ENCODE measurements around the gene ALK.

Gene ALK

DNA sequence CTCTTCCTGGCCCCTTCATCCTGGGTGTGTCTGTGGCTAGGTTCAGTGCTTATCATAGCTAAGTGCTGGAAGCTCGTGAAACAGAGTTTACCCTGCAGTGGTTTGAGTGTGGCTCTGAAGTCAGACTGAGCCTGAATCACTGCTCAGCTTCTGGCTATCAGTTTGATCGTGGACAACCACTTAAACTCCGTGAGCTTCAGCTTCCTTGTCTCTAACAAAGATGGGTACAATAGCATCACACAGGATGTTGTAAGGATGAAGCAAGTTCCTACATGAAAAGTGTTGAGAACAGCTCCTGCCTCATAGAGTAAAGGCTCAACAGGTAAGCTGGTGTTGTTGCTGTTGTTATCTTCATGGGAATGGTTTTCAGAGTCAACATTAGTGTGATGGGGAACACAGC lies 595.8 kb downstream of the ALK start:
- no peak for DNase-seq (ENCODE audit: low read depth, low spot score)

DNA sequence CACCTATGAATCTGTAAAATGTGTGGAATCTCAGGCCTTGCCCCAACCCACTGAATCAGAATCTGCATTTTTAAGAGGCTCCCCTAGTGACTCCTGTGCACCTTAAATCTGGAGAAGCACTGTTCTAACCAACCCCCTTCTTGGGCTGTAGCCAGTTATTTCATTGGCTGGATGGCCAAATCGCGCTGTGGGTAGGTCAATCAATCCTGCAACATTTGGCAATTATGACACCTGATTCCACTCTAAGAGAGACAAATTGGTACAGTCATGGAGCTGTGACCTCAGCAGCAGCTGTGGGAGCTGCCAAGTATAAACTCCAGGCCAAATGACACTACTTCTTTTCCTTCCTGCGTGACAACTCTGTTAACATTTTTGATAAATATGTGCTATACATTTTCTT lies 597.4 kb downstream of the ALK start:
- peak; percentile 44 for DNase-seq (ENCODE audit: low read depth, low spot score)

DNA sequence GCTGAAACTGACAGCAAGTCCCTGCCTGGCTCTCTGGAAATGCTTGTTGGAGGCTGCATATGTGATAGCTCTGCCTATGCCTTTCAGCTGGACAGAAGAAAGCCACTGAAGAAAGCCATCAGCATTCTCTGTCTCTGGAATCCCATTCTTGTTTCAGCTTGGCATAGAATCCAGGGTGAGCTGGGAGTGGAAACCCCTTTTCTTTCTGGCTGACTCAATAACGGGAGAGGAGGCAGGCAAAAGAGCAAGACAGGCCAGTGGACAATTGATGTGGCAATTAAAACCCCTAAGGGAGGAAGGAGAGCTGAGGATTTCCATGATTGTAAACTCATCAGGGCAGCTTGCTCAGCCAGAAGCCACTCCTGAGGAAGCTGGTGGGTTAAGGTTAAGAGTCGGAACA lies 598.1 kb downstream of the ALK start:
- peak; percentile 30 for DNase-seq (ENCODE audit: low read depth, low spot score)

DNA sequence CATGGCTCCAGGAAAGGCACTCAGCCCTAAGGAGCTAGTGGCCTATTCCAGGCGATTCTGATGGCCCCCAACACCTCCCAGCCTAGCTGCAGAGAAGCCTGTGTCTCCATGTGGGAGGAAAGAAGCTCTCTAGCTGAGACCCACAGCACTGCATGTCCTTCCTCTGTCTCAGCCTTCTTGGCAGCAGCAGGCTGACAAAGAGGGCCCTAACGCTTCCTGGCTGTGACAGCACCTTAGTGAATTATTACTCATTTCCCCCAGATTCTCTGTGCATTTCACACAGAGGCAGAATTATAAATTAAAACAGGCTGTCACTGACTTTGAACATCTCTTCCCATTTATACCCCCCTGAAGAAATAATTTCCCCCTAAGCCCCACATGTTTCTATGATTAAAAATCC lies 599.4 kb downstream of the ALK start:
- peak; percentile 38 for DNase-seq (ENCODE audit: low read depth, low spot score)

DNA sequence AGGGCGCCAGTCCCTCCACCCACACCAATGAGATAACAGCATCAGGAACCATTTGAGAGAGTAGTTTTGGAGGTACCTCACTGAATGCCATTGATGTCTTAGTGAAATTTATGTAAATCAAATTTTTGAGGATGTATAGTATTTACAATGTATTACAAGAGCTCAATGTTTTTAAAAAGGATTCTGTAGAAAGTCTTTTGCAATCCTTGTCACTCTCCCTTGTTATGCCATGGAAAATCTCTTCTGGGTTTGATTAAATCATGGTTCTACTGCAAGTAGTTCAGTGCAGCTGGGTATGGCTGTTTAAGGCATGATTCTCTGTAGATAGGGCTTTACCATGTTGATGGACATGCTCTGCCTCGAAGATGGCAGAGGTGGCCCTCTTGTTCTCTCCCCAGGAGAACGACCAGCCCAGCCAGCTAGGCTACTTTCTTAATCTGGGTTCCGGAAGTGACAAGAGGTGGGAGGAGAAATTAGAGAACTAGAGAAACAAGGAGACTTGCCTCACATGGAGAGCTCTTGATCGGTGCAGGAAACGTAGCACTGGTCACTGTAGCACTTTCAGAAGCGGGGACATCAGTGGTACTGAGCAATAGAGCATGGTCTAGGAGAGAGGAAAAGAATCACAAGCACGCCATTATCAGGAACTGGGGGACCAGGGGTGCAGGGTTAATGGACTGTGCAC lies 603.4 kb downstream of the ALK start:
- DNase-seq (ENCODE audit: low read depth, low spot score): no peak

DNA sequence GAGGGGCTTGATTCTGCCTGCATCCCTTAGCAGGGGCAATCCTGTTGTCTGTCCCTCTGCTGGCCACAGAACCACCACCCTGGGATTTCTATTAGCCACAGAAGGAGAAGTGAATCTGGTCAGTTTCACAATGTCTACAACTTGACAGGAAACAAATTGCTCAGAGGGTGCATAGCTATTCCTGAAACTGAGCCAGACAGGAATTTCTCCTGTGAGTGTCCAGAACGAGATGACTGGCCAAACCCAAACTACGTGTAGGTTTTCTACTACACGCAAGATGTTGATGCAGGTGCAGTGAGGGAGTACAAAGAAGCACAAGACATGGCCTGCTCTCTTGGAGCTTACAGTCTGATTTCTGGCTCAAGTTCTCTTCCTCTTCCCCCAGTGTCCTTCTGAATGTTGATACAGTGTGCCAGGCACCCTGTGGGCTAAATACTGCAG lies 604.3 kb downstream of the ALK start:
- DNase-seq (ENCODE audit: low read depth, low spot score): peak; percentile 82

DNA sequence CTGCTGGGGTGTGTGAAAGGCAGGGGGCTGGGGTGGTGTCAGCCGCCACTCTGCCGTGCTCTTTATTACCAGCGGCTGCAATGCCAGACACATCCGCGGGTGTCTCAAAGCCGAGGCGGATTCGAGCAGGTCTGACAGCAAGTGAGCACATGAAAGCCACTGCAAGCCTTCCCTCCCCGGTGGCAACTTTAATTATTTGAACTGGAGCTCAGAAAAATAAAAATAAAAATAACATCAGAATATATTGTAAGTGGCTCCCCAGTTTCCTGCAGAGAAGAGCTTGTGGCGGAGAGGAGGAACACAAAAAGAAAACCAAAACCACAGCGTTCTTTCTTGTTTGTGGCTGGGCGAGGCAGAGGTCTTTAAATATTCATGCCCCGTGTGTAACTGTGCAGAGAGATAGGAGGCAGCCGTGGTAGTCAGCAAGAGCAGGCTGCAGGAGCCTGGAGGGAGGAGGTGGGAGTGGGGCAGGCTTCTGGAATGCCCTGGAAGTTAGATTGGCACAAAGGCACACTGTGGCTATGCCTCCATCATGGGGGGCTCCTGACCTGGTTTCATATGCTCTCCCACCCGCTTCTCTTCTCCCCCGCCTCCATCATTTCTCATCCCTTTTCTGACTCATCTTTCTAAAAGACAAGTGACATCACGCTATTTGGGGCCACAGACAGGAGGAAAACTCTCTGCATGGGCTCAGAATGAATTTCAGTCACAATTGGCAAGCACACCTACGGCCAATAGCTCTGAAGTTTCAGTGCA lies 606.4 kb downstream of the ALK start:
- DNase-seq (ENCODE audit: low read depth, low spot score): peak; percentile 89

DNA sequence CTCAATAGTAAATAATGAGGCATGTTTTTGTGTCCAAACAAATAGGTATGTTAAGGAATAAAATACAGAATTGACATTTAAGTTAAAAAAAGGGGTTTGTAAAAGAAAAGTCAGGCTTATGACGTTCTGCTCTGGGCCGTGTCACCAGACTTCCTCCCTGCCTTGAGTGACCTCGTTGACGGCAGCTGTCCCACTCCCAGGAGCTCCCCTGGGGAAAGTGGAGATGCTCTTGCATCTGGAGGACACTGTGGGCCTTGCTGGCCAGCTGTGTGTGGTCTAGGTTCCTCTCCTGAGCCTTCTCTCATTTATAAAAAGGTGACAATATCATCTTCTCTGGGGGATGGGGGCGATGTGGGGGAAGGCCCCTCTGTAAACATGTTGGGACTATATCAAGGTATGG lies 609.9 kb downstream of the ALK start:
- no peak for DNase-seq (ENCODE audit: low read depth, low spot score)

DNA sequence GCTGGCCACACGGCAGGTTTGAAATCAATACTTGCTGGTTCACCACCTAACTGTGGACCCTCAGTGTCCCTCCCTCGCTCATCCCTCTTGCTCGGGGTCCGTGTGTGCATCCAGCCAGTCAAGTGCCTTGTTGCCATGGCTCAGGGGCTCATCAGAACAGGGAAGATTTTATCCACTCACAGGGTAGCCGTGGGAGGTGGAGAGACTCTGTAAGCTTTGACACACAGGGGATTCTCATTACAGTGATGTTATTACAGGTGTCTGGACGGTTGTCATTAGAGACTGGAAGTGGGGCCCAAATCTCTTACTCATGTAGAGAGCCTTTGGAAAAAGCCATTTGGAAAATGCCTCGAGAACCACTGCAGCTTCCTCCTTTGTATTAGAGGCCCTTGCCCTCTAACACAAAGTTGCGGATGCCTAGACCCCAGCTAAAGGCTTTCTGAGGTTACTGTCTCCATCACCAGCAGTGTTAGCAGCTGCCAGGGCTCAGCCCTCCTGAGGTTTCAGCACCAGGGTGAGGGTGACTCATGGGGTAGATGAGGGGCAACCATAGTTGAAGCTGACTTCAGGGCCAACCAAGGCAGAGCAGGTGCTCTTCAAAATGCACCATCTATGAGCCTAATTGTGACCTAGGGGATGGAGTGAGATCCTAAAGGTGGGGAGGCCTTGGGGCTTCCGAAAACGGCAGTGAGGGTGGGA lies 610.6 kb downstream of the ALK start:
- no peak for DNase-seq (ENCODE audit: low read depth, low spot score)

DNA sequence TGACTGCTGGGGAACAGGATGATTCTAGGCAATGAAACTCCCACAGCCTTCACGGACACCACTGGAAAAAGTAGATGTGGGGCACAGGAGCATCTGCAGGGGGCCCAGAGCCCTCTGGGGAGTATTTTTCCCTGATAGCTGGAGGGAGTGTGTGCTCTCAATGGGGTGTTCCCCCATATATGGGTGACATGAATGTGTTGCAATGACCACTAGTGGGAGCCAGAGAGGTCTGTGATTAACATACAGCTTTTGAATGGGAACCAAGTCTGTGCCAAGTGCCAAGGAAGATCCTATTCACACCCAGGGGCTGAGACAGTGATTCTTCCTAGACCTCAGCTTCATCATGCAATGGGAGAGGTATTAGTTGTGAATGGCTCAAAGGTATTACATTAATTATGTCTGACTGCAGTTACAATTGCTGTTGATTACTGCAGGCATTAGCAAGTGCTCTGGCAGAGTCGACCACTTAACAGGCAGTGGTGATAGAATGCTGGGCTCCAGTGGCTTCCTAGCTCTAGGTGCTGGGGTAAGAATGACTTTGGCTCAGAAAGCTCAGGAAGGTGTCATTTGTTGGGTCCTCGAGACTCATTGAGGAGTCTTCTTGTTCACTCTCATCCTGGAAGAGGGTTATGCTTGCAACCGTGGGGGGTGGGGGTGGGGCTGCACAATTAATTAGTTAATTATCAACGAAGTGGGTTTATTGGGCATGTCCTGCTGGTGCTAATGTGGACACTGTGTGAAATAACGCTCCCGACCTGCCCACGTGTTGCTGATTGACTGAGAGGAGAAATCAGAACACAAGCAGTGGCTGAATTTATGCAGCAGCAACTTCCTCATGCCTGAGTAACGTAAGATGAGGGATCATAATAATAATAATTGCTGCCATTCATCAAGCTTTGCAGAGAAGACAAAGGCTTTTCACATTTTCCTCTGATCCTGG lies 612.0 kb downstream of the ALK start:
- peak; percentile 76 for DNase-seq (ENCODE audit: low read depth, low spot score)

DNA sequence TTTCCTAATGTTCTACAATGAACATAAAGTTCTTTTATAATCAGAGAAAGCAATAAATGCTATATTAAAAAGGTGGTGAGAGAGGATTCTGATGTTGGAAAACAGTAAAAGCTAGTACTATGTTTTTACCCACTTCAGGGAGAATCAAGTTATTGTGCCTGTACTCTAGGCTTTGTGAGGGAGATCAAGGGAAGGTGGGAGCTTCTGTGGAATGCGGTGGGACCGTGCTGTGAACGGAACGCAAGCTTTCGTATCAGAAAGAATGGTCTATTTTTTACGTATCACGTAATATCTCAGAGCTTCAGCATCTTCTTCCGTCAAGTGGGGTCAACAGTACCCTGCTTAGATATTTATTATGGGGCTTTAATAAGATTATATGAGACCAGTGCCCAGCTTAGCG lies 613.0 kb downstream of the ALK start:
- DNase-seq (ENCODE audit: low read depth, low spot score): no peak

DNA sequence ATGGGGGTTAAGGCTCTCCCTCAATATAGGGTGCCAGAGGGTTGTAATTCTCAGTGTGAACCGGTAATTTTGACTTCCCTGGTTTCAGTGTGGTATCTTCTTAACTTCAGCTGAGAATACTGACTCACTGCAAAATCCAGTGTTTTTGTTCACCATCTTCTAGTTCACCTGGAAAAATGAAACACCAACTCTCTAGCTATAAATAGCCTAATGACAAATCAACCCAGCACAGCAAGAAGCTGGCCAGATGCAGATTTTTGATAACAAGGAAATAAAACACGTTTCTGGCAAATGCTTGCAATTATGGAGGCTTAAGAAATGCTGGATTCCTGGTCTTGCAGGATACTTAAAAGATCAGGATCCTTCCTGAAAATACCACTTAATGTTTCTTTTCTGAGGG lies 613.9 kb downstream of the ALK start:
- no peak for DNase-seq (ENCODE audit: low read depth, low spot score)

DNA sequence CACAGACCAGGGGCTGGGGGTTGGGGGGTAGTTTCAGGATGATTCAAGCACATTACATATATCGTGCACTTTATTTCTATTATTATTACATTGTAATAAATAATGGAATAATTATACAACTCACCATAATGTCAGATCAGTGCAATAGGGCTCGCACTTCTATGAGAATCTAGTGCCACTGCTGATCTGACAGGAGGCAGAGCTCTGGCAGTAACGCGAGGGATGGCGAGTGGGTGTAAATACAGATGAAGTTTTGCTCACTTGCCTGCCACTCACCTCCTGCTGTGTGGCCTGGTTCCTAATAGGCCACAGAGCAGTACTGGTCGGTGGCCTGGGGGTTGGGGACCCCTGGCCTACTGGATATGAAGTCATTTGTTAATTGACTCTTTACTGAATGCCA lies 615.6 kb downstream of the ALK start:
- no peak for DNase-seq (ENCODE audit: low read depth, low spot score)

DNA sequence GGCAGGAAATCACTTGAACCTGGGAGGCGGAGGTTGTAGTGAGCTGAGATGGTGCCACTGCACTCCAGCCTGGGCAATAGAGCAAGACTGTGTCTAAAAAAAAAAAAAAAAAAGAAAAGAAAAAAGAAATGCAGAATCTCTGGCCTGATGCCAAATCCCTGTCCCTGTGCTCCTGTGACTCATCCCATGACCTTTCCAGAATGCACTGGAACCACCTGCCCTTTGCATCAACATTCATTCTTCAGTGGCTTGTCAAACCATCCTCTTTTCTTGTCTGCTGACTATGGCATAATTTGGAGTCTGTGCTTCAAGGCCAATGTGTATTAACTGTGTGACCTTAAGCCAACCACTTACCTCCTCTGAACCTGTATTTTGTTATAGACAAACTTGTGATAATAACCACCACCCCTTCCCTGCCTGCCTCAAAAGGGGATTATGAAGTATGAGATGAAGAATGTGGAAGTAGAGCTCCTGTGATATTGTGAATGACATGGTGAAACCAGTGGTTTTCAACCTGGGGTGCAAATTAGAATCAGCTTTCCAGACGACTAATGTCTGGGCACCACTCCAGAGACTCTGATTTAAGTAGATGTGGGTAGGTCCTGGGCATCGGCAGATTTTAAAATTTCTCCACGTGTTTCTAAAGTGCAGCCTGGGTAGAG lies 616.9 kb downstream of the ALK start:
- DNase-seq (ENCODE audit: low read depth, low spot score): peak; percentile 83

DNA sequence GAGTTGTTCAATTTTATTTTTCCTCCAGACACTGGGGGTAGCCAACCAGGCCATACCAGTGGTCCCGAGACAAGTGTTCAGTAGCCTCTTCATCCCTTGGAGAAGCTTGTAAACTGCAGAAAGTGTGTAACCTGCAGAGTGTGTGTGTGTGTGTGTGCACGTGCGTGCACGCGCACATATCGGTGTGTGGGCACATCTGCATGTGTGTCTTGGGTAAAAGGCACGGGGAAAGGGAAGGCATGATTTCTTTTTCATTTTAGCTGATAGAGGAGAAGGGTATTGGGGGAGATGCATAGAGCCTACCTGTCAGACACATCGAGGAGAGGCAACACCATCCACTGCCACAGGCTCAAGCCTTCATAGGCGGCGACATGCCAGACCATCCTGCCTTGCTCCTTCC lies 624.8 kb downstream of the ALK start:
- no peak for DNase-seq (ENCODE audit: low read depth, low spot score)

DNA sequence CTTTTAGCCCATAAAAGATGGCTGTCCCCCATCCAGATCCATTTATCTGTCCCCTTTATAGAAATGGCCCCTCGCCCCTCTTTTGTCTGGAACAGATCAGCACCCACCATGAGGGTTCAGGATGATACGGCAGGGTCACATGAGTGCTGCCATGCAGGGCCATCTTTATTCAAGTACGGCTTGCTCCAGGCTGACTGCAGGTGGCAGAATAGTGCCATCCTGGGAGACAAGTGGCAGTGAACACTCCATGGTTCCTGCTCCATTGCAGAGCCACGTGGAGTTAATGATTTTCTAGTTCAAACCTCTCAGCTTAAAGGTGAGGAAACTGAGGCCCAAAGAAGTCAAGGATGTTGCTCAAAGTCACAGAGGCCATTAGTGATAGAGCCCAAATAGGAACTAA lies 625.5 kb downstream of the ALK start:
- peak; percentile 52 for DNase-seq (ENCODE audit: low read depth, low spot score)

DNA sequence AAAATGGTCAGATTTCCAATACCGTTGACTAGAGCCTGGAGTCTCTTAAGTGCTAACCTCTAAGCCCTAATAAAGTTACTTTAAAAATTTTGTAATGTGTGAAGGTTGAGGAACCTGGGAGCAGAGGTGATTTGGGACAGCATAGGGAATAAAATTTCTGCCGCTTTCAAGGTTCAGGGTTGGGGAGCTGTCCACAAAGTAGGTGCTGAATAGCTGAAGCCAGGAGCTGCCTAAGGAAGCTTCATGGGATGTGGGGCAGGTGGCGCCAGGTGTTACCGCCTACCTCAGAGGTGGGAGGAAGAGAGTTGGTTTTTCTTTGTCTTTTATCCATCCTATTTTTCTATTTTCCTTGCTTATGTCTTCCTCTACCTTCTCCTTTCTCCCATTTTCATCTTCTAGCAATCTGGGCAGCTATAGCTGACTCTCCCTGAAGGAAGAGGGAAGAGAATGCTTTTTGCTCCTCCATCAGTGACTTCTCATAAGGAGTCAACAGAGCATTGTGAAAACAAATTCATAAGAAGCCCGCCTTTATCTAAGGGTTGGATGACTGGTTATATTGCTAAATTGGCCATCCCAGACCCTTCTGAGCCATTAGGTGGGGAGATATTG lies 627.5 kb downstream of the ALK start:
- DNase-seq (ENCODE audit: low read depth, low spot score): peak; percentile 75

DNA sequence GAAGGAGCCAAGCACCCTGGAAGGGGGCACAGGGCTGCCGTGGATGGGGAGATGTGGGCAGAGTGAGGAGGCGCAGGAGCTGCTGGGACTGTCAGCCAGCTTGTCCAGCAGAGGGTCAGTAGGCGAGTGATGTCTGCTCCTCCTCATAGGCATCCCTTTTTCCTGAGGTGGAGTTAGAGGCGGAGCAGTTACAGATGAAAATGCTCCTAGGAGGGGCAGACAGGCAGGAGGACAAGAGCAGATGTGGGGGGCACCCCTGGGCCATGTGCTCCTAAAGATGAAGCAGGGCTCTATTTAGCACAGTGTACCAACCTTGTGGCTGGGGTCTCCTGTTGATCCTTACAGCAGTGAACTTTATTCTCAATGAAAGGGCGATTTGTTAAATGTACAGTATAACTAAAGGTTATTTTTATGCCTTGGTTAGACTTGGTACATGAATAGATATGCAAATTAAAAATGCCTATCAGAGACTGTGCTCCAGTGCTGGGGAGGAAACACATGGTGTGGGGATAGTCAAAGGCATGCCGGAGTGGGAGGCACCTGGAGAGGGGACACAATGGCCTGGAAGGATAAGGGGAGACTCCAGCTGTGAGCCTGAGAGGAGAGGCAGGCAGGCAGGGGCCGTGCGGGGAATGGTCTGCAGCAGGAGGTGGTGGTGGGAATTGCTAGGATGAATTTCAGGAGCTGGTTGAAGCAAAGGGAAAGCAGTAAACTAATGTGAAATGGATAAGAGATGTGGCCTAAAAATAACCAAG lies 630.9 kb downstream of the ALK start:
- no peak for DNase-seq (ENCODE audit: low read depth, low spot score)

DNA sequence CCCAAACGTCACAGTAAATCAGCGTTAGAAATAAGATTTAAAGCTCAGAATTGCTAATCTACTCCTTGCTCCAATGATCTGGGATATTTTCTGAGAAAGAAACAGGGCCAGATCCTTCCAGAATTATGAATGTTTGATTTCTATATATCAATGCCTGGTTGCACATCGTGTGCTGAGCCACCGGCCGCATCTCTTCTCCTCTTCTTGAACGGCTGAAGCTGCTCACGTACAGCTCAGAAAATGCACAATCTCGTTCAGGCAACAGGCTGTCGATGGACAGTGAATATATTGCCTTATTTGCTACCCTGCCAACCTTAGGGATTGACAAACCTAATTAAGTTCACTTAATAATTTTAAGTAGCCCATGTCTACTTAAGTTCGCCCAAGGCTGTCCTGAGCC lies 636.7 kb downstream of the ALK start:
- no peak for DNase-seq (ENCODE audit: low read depth, low spot score)

DNA sequence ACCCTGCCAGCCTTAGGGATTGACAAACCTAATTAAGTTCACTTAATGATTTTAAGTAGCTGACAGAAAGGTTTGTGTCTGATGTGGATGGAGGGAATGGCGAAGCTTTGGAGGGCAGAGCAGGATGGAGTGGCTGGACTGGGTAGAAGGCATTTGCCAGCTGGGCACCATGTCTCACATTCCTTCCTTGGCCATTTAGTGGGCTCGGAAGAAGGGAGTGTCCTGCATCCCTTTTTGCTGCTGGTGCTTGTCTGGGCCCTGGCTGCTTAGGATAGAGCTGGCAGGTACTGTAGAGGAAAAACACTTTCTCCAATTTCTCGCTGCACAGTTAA lies 639.5 kb downstream of the ALK start:
- no peak for DNase-seq (ENCODE audit: low read depth, low spot score)
